Gastroesophageal sphincter (tissue), 4 donors: Measurements from ENCODE around the gene CACNA1A. TPM values are rescaled to one million over a fixed set of nuclear protein-coding genes. Genes with fewer than 3 reads are reported as not detected.

Experiments used
- ATAC-seq: fragments of 150-250 bp; one replicate; pipeline ENCODE4 v1.9.1; 2016; ENCODE audit warnings: mild to moderate bottlenecking, moderate library complexity
- H3K27ac ChIP-seq, 4 donors: fragments of 200-600 bp; sonication (generic) in 3 of 4; 1 replicate in 3 of 4; 2 replicates in 1 of 4; pipeline ENCODE4 v1.5.1; 2016 to 2019
- H3K27me3 ChIP-seq: fragments of 200-600 bp; sonication (generic); one replicate; pipeline ENCODE4 v1.5.1; 2019
- H3K36me3 ChIP-seq, 2 donors: fragments of 200-600 bp; sonication (generic); one replicate each; pipeline ENCODE4 v1.5.1; 2019; ENCODE audit warnings: control low read depth in 1 of 2
- H3K4me1 ChIP-seq, 3 donors: fragments of 200-600 bp; sonication (generic); 1 replicate in 2 of 3; 2 replicates in 1 of 3; pipeline ENCODE4 v1.5.1; 2016 to 2019; ENCODE audit warnings: control low read depth in 2 of 3
- H3K4me3 ChIP-seq, 2 donors: fragments of 200-600 bp; sonication (generic); one replicate each; pipeline ENCODE4 v1.5.1; 2019; ENCODE audit warnings: mild to moderate bottlenecking in 1 of 2, moderate library complexity in 1 of 2
- H3K9me3 ChIP-seq, 3 donors: fragments of 200-600 bp; sonication (generic); one replicate each; pipeline ENCODE4 v1.5.1; 2017 to 2019; ENCODE audit warnings: control low read depth in 2 of 3
- EP300 ChIP-seq: sonication (generic); formaldehyde crosslinking; IDR thresholded peaks from one replicate; pipeline ENCODE4 v1.6.1; 2017; ENCODE audit warnings: antibody characterized with exemption, mild to moderate bottlenecking
- POLR2A ChIP-seq, 2 donors: fragments of 450-650 bp; IDR thresholded peaks; one replicate each; pipeline ENCODE4 v1.6.1; 2017; ENCODE audit warnings: antibody characterized with exemption in 2 of 2, mild to moderate bottlenecking in 2 of 2, moderate library complexity in 1 of 2
- POLR2AphosphoS5 ChIP-seq: sonication (generic); formaldehyde crosslinking; IDR thresholded peaks from one replicate; pipeline ENCODE4 v1.6.1; 2017; ENCODE audit warnings: antibody characterized with exemption
- WGBS, 2 donors: methylation state at CpG; one replicate each; pipeline ENCODE4 v1.1.5; 2018; ENCODE audit warnings: low coverage in 1 of 2; 5-methylcytosine and 5-hydroxymethylcytosine counted together
- total RNA-seq, 4 donors: library from RNA; depleted of rRNA; stranded (reverse); fragments of >200 nt; gene quantifications; one replicate each; pipeline ENCODE4 v1.1.0, GENCODE V29; 2016
- TF ChIP-seq, protein P1 (sequence below), 4 experiments: fragments of 200-600 bp in 2 of 4; fragments of 450-650 bp in 2 of 4; sonication (generic) in 1 of 4; IDR thresholded peaks; one replicate each; pipeline ENCODE4 v1.5.1; 2017 to 2019; ENCODE audit warnings: antibody characterized with exemption in 4 of 4, mild to moderate bottlenecking in 2 of 4, moderate library complexity in 2 of 4

The CACNA1A gene
- total RNA-seq, 4 donors from 2014 or later = 0.54 to 1.3 (median 0.93) TPM; not detected in 1

DNA sequence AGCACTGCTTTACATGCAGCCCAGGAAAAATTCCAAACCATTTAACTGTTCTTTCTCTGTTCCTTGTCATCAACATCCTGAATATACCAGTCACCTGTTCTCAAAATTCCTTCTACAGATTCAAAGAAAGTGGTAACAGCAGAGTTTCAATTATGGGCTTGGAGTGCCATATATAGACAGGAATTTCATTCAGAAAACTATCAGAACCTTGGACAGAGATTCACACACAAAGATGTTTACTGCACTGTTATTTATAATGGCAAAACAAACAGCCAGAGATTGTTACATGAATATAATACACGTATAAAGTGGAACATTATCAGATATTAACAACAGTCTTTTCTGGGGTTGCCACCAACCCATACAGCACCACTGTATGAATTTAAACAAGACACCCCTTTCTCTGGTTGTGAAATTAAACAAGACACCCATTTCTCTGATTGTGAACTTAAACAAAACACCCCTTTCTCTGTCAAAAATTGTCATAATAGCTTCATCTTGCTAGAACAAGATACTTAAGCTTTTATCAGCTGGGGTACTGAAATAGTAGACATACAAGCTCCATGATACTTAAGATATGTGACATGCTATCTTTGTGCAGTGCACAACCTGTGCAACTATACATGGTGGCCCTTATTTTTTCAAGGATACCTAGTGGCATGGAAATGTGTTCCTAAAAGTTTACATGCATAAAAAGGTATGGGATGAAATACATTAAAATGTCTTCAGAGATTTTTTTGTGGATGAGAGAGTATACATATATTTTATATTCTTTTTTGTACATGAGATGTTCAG, 12.6 kb downstream of the CACNA1A start:
- TF ChIP-seq, protein P1, sequence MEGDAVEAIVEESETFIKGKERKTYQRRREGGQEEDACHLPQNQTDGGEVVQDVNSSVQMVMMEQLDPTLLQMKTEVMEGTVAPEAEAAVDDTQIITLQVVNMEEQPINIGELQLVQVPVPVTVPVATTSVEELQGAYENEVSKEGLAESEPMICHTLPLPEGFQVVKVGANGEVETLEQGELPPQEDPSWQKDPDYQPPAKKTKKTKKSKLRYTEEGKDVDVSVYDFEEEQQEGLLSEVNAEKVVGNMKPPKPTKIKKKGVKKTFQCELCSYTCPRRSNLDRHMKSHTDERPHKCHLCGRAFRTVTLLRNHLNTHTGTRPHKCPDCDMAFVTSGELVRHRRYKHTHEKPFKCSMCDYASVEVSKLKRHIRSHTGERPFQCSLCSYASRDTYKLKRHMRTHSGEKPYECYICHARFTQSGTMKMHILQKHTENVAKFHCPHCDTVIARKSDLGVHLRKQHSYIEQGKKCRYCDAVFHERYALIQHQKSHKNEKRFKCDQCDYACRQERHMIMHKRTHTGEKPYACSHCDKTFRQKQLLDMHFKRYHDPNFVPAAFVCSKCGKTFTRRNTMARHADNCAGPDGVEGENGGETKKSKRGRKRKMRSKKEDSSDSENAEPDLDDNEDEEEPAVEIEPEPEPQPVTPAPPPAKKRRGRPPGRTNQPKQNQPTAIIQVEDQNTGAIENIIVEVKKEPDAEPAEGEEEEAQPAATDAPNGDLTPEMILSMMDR (IDR thresholded peaks at IDR 0.05) = no peak
- TF ChIP-seq EP300 = no peak
- no peak for TF ChIP-seq POLR2A (IDR thresholded peaks at IDR 0.05)
- no peak for TF ChIP-seq POLR2AphosphoS5
- Histone ChIP-seq H3K9me3 (peaks cover 0 to 8% (median 0%) of the 10 kb centered on the region in 3 donors), H3K4me1 (no peaks in the 10 kb centered on the region), H3K4me3 (no peak overlapping the region), H3K36me3 (no peaks in the 10 kb centered on the region), H3K27ac (no peak overlapping the region), H3K27me3 (peaks cover 58% of the 10 kb centered on the region)
- no peak for ATAC-seq
- WGBS, 2 donors = 55 to 68% methylated on average over 1 of the region's 1 CpG

DNA sequence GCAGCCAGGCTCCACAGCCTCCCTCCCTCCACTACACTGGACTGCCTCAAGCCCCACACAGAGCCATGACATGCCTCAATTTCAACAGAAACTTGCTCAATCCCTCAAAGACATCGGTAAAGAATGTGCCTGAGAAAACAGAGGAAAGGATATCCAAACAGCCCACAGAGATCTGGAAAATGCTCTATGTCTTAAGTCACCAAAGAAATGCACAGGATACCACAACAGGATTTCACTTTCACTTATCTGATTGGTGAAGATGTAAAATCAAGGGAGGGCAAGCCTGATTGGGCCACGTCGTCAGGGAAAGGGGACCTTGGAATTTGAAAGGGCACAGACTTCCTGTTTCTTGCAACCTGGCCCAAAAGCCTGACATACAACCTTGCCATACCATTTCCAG, 14.2 kb downstream of the CACNA1A start:
- Histone ChIP-seq H3K36me3 (no peaks in the 10 kb centered on the region), H3K9me3 (peaks cover 0 to 8% (median 0%) of the 10 kb centered on the region in 3 donors), H3K27ac (no peak overlapping the region), H3K4me1 (no peaks in the 10 kb centered on the region), H3K4me3 (no peak overlapping the region), H3K27me3 (peaks cover 72% of the 10 kb centered on the region)
- WGBS, 2 donors = 9 to 25% methylated on average over 2 to 3 of the region's 3 CpGs
- no peak for ATAC-seq
- no peak for TF ChIP-seq POLR2AphosphoS5
- TF ChIP-seq, protein P1 (IDR thresholded peaks at IDR 0.05) = no peak
- no peak for TF ChIP-seq EP300
- TF ChIP-seq POLR2A (IDR thresholded peaks at IDR 0.05) = no peak

DNA sequence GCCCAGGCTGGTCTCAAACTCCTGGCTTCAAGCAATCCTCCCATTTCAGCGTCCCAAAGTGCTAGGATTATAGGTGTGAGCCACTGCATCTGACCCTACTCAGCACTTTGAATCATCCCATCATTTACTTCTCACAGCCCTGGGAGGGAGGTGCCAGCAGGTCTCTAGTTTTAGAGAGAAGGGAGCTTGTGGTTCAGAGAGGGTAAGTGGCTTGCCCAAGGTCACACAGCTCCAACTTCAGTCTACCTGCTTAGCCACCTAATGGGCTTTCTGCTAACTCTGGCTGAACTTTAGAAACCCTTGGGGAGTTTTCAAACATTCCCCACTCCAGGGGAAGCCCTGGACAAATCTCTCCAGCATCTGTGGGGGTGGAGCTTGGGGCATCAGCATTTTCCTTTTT, 18.3 kb downstream of the CACNA1A start:
- H3K27ac ChIP-seq = no peak overlapping the region
- no peak overlapping the region for H3K4me3 ChIP-seq
- H3K9me3 ChIP-seq = peaks cover 0 to 12% (median 0%) of the 10 kb centered on the region in 3 donors
- no peaks in the 10 kb centered on the region for H3K36me3 ChIP-seq
- no peaks in the 10 kb centered on the region for H3K4me1 ChIP-seq
- 100% methylated on average over 1 of the region's 1 CpG; no CpG with 5 or more reads in 1 of the 2 donors for WGBS, 2 donors
- no peak for ATAC-seq
- H3K27me3 ChIP-seq = peaks cover 59% of the 10 kb centered on the region
- TF ChIP-seq, protein P1 (IDR thresholded peaks at IDR 0.05) = no peak
- TF ChIP-seq POLR2AphosphoS5 (no peak), EP300 (no peak), POLR2A (IDR thresholded peaks at IDR 0.05) (no peak)

DNA sequence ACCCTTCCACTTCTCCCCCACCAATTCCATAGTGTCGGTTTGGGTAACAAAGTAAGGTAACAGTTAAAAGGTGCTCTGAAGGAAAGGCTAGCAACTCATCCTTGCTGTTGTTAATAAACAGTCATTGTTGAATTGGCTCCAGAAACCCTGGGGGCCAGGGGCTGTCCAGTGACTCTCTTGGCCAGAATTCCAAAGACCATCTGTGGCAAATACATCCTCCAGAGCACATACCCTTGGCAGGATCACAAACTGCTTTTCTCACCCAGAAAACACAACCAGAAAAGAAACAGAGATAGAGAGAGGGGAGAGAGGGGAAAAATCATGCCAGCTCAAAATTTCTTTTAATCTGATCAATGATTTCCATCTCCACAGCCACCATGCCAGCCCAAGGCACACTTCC, 22.1 kb downstream of the CACNA1A start:
- Histone ChIP-seq H3K4me3 (no peak overlapping the region), H3K27me3 (peaks cover 32% of the 10 kb centered on the region), H3K27ac (no peak overlapping the region), H3K9me3 (peaks cover 0 to 16% (median 0%) of the 10 kb centered on the region in 3 donors), H3K36me3 (no peaks in the 10 kb centered on the region), H3K4me1 (no peaks in the 10 kb centered on the region)
- ATAC-seq = no peak
- TF ChIP-seq, protein P1 (IDR thresholded peaks at IDR 0.05) = no peak
- no peak for TF ChIP-seq EP300
- TF ChIP-seq POLR2AphosphoS5 = no peak
- no peak for TF ChIP-seq POLR2A (IDR thresholded peaks at IDR 0.05)
- 100% methylated on average over 1 of the region's 1 CpG; no CpG with 5 or more reads in 1 of the 2 donors for WGBS, 2 donors

DNA sequence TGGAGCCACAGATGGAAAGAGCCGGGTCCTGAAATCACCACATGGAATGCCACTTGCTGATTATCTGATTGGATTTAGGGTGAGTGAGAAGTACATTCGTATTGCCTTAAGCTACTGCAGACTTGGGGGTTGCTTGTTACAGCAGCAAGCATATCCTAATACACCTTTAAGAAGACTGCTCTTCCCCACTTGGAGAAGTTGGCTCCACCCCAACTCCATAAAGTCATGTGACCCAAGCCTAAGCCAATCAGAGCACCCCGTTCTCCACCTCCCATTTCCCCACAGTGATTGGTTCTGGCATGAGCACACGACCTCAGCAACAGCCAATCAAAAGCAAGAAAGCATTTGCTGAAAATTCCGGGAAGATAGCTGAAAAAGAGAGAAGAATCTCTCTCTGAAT, 23.1 kb downstream of the CACNA1A start:
- H3K27ac ChIP-seq = no peak overlapping the region
- no peak for ATAC-seq
- peaks cover 0 to 16% (median 0%) of the 10 kb centered on the region in 3 donors for H3K9me3 ChIP-seq
- TF ChIP-seq POLR2A (IDR thresholded peaks at IDR 0.05) (no peak), POLR2AphosphoS5 (no peak), EP300 (no peak)
- TF ChIP-seq, protein P1 (IDR thresholded peaks at IDR 0.05) = no peak
- WGBS, 2 donors = 73% methylated on average over 3 of the region's 5 CpGs; no CpG with 5 or more reads in 1 of the 2 donors
- no peak overlapping the region for H3K4me3 ChIP-seq
- H3K36me3 ChIP-seq = no peaks in the 10 kb centered on the region
- H3K4me1 ChIP-seq = no peaks in the 10 kb centered on the region
- H3K27me3 ChIP-seq = peaks cover 33% of the 10 kb centered on the region
